Mesendoderm (in vitro differentiated cells): ENCODE results near the gene CLCN1.

Experiments
- DNase-seq: peaks from one replicate; pipeline ENCODE4 v3.0.0; 2013
- H2AK5ac ChIP-seq: 2 replicates; pipeline ENCODE4 v1.6.1; 2013; ENCODE audit warnings: low read length, inconsistent platforms
- H2BK120ac ChIP-seq: 2 replicates; pipeline ENCODE4 v1.6.1; 2013; ENCODE audit warnings: low read depth, mild to moderate bottlenecking, low read length, moderate library complexity, mixed read lengths
- H2BK15ac ChIP-seq: replicated peaks from 2 replicates; pipeline ENCODE4 v1.6.1; 2013; ENCODE audit warnings: low read depth, mild to moderate bottlenecking, moderate library complexity
- H2BK5ac ChIP-seq: 2 replicates; pipeline ENCODE4 v1.6.1; 2013; ENCODE audit warnings: low read length, inconsistent platforms
- H3K18ac ChIP-seq: 2 replicates; pipeline ENCODE4 v1.6.1; 2013; ENCODE audit warnings: mild to moderate bottlenecking, low read length, mixed read lengths
- H3K23ac ChIP-seq: one replicate; pipeline ENCODE4 v1.6.1; 2013; ENCODE audit warnings: low read length
- H3K27ac ChIP-seq: 2 replicates; pipeline ENCODE4 v1.5.1; 2013; ENCODE audit warnings: low read depth, mild to moderate bottlenecking, inconsistent platforms, low read length, moderate library complexity
- H3K27me3 ChIP-seq: 2 replicates; pipeline ENCODE4 v1.6.1; 2013; ENCODE audit warnings: low read length, control low read depth, mild to moderate bottlenecking, inconsistent platforms; ENCODE audit not compliant: insufficient read depth, poor library complexity
- H3K36me3 ChIP-seq: 2 replicates; pipeline ENCODE4 v1.6.1; 2013; ENCODE audit warnings: low read length, inconsistent platforms; ENCODE audit not compliant: control insufficient read depth, insufficient read depth
- H3K4ac ChIP-seq: one replicate; pipeline ENCODE4 v1.6.1; 2013; ENCODE audit warnings: low read depth, mild to moderate bottlenecking, low read length, moderate library complexity
- H3K4me1 ChIP-seq: 2 replicates; pipeline ENCODE4 v1.6.1; 2013; ENCODE audit warnings: low read depth, low read length, inconsistent platforms; ENCODE audit not compliant: control insufficient read depth
- H3K4me2 ChIP-seq: 2 replicates; pipeline ENCODE4 v1.6.1; 2013; ENCODE audit warnings: low read length
- H3K4me3 ChIP-seq: 2 replicates; pipeline ENCODE4 v1.5.1; 2013; ENCODE audit warnings: mild to moderate bottlenecking, low read length
- H3K56ac ChIP-seq: one replicate; pipeline ENCODE4 v1.6.1; 2013; ENCODE audit warnings: low read length
- H3K79me1 ChIP-seq: 2 replicates; pipeline ENCODE4 v1.6.1; 2013; ENCODE audit warnings: low read length, inconsistent platforms
- H3K79me2 ChIP-seq: 2 replicates; pipeline ENCODE4 v1.6.1; 2013; ENCODE audit warnings: mild to moderate bottlenecking, low read length; ENCODE audit not compliant: control insufficient read depth, insufficient read depth
- H3K9ac ChIP-seq: 2 replicates; pipeline ENCODE4 v1.6.1; 2013; ENCODE audit warnings: low read length, inconsistent platforms
- H4K5ac ChIP-seq: one replicate; pipeline ENCODE4 v1.6.1; 2013; ENCODE audit warnings: low read length
- H4K8ac ChIP-seq: one replicate; pipeline ENCODE4 v1.6.1; 2013; ENCODE audit warnings: low read depth, mild to moderate bottlenecking, control low read depth, low read length, moderate library complexity
- WGBS: extraction: QIAGEN DNeasy Blood & Tissue Kit; methylation state at CpG from one replicate; pipeline ENCODE4 v1.1.7; 2013; ENCODE audit warnings: low lambda C conversion rate, missing lambda C conversion rate; ENCODE audit not compliant: insufficient coverage; ENCODE audit errors: extremely low coverage; 5-methylcytosine and 5-hydroxymethylcytosine counted together

CLCN1 gene

GRCh38 chr7:143384661-143385631 lies 69.0 kb downstream of the CLCN1 start:
- peaks cover 58% of the 10 kb centered on the region for H3K79me2 ChIP-seq
- no peak overlapping the region for H2BK15ac ChIP-seq
- peak overlapping the region; percentile 45 for H2BK5ac ChIP-seq
- peaks cover 17% of the 10 kb centered on the region for H3K4me1 ChIP-seq
- H3K27me3 ChIP-seq = no peaks in the 10 kb centered on the region
- H3K18ac ChIP-seq = no peak overlapping the region
- no peak overlapping the region for H4K8ac ChIP-seq
- H3K56ac ChIP-seq = peak overlapping the region; percentile 46
- no peak overlapping the region for H2BK120ac ChIP-seq
- H3K4me2 ChIP-seq = no peak overlapping the region
- H3K9ac ChIP-seq = peak overlapping the region; percentile 38
- H3K36me3 ChIP-seq = peaks cover 21% of the 10 kb centered on the region
- H3K4me3 ChIP-seq = no peak overlapping the region
- peak overlapping the region; percentile 74 for H3K23ac ChIP-seq
- H3K27ac ChIP-seq = no peak overlapping the region
- peaks cover 31% of the 10 kb centered on the region for H3K79me1 ChIP-seq
- H4K5ac ChIP-seq = no peak overlapping the region
- no peak for DNase-seq
- no peak overlapping the region for H2AK5ac ChIP-seq
- no peak overlapping the region for H3K4ac ChIP-seq
- WGBS = 100% methylated on average over 2 of the region's 14 CpGs

- Histone ChIP-seq H2BK5ac (no peak overlapping the region), H3K23ac (no peak overlapping the region), H4K5ac (no peak overlapping the region), H3K36me3 (peaks cover 26% of the 10 kb centered on the region), H2BK15ac (no peak overlapping the region), H3K9ac (peak overlapping the region; percentile 15), H3K27ac (no peak overlapping the region), H4K8ac (no peak overlapping the region), H3K27me3 (no peaks in the 10 kb centered on the region), H3K4ac (no peak overlapping the region), H2AK5ac (no peak overlapping the region), H3K4me3 (no peak overlapping the region), H3K79me2 (peaks cover 58% of the 10 kb centered on the region), H3K4me2 (no peak overlapping the region), H3K4me1 (peaks cover 17% of the 10 kb centered on the region), H3K18ac (no peak overlapping the region), H2BK120ac (no peak overlapping the region), H3K79me1 (peaks cover 31% of the 10 kb centered on the region), H3K56ac (peak overlapping the region; percentile 3)
- DNase-seq = no peak
- no CpG with 5 or more reads among the region's 19 CpGs for WGBS
Observed at GRCh38 chr7:143385891-143386781, 70.2 kb downstream of the CLCN1 start.

GRCh38 chr7:143387156-143387975 lies 71.5 kb downstream of the CLCN1 start:
- H3K27ac ChIP-seq = no peak overlapping the region
- H2BK120ac ChIP-seq = no peak overlapping the region
- no peak overlapping the region for H3K56ac ChIP-seq
- no peak overlapping the region for H3K4me3 ChIP-seq
- H3K23ac ChIP-seq = no peak overlapping the region
- H4K5ac ChIP-seq = no peak overlapping the region
- no peak overlapping the region for H2AK5ac ChIP-seq
- no peak overlapping the region for H3K4ac ChIP-seq
- no CpG with 5 or more reads among the region's 23 CpGs for WGBS
- DNase-seq = no peak
- peaks cover 16% of the 10 kb centered on the region for H3K4me1 ChIP-seq
- no peak overlapping the region for H3K18ac ChIP-seq
- H3K9ac ChIP-seq = no peak overlapping the region
- no peak overlapping the region for H2BK5ac ChIP-seq
- no peak overlapping the region for H4K8ac ChIP-seq
- H3K79me1 ChIP-seq = peaks cover 30% of the 10 kb centered on the region
- no peaks in the 10 kb centered on the region for H3K27me3 ChIP-seq
- H3K79me2 ChIP-seq = peaks cover 47% of the 10 kb centered on the region
- H3K4me2 ChIP-seq = no peak overlapping the region
- H3K36me3 ChIP-seq = peaks cover 28% of the 10 kb centered on the region
- H2BK15ac ChIP-seq = no peak overlapping the region

- no peak overlapping the region for H2BK15ac ChIP-seq
- peaks cover 11% of the 10 kb centered on the region for H3K4me1 ChIP-seq
- DNase-seq = no peak
- H3K36me3 ChIP-seq = peaks cover 30% of the 10 kb centered on the region
- H3K23ac ChIP-seq = no peak overlapping the region
- no CpG with 5 or more reads among the region's 10 CpGs for WGBS
- no peak overlapping the region for H4K8ac ChIP-seq
- H4K5ac ChIP-seq = no peak overlapping the region
- no peak overlapping the region for H2BK120ac ChIP-seq
- H2AK5ac ChIP-seq = no peak overlapping the region
- H3K27me3 ChIP-seq = no peaks in the 10 kb centered on the region
- no peak overlapping the region for H2BK5ac ChIP-seq
- H3K56ac ChIP-seq = no peak overlapping the region
- no peak overlapping the region for H3K4me3 ChIP-seq
- H3K79me1 ChIP-seq = peaks cover 29% of the 10 kb centered on the region
- no peak overlapping the region for H3K18ac ChIP-seq
- no peak overlapping the region for H3K4me2 ChIP-seq
- no peak overlapping the region for H3K9ac ChIP-seq
- no peak overlapping the region for H3K4ac ChIP-seq
- H3K79me2 ChIP-seq = peaks cover 41% of the 10 kb centered on the region
- no peak overlapping the region for H3K27ac ChIP-seq
Observed at GRCh38 chr7:143388051-143388450, 72.1 kb downstream of the CLCN1 start.

GRCh38 chr7:143388491-143389101 lies 72.7 kb downstream of the CLCN1 start:
- H3K18ac ChIP-seq = no peak overlapping the region
- H3K23ac ChIP-seq = no peak overlapping the region
- H3K9ac ChIP-seq = no peak overlapping the region
- no peak overlapping the region for H3K4me3 ChIP-seq
- peaks cover 26% of the 10 kb centered on the region for H3K79me1 ChIP-seq
- no peak for DNase-seq
- H2AK5ac ChIP-seq = no peak overlapping the region
- H3K36me3 ChIP-seq = peaks cover 33% of the 10 kb centered on the region
- no peaks in the 10 kb centered on the region for H3K27me3 ChIP-seq
- H4K5ac ChIP-seq = no peak overlapping the region
- H2BK15ac ChIP-seq = no peak overlapping the region
- H2BK120ac ChIP-seq = no peak overlapping the region
- peaks cover 35% of the 10 kb centered on the region for H3K79me2 ChIP-seq
- no peak overlapping the region for H3K27ac ChIP-seq
- peaks cover 9% of the 10 kb centered on the region for H3K4me1 ChIP-seq
- no peak overlapping the region for H2BK5ac ChIP-seq
- no peak overlapping the region for H3K4ac ChIP-seq
- H3K56ac ChIP-seq = no peak overlapping the region
- WGBS = no CpG with 5 or more reads among the region's 28 CpGs
- no peak overlapping the region for H4K8ac ChIP-seq
- no peak overlapping the region for H3K4me2 ChIP-seq
